ENCODE measurements around the gene NHS.
"Not testable (repeated sequence)": the region's sequence is repeated elsewhere in the genome, so short reads cannot be mapped to it uniquely, and the experiment has no call there.

The NHS gene

GRCh38 chrX:17553961-17554482 is 179.0 kb downstream of the NHS start:
- DNase-seq = no peak

GRCh38 chrX:17554914-17555313 is 179.9 kb downstream of the NHS start:
- DNase-seq = no peak

GRCh38 chrX:17555846-17556245 is 180.8 kb downstream of the NHS start:
- DNase-seq = no peak

GRCh38 chrX:17559728-17560379 is 184.9 kb downstream of the NHS start:
- DNase-seq = no peak

- no peak for DNase-seq
Observed at GRCh38 chrX:17560385-17560784, 185.4 kb downstream of the NHS start.

GRCh38 chrX:17563076-17563475 is 188.1 kb downstream of the NHS start:
- no peak for DNase-seq

- DNase-seq = no peak
Observed at GRCh38 chrX:17563515-17563914, 188.5 kb downstream of the NHS start.

- DNase-seq = no peak
Observed at GRCh38 chrX:17564689-17565409, 189.8 kb downstream of the NHS start.

GRCh38 chrX:17566740-17567139 is 191.7 kb downstream of the NHS start:
- DNase-seq = no peak

GRCh38 chrX:17567187-17567586 is 192.2 kb downstream of the NHS start:
- DNase-seq = no peak

GRCh38 chrX:17567821-17568220 is 192.8 kb downstream of the NHS start:
- DNase-seq = no peak

- not testable (repeated sequence) for DNase-seq
Observed at GRCh38 chrX:17568804-17569203, 193.8 kb downstream of the NHS start.

GRCh38 chrX:17579026-17579425 is 204.0 kb downstream of the NHS start:
- no peak for DNase-seq

GRCh38 chrX:17580539-17581152 is 205.6 kb downstream of the NHS start:
- DNase-seq = no peak

- no peak for DNase-seq
Observed at GRCh38 chrX:17581641-17582040, 206.6 kb downstream of the NHS start.

GRCh38 chrX:17584248-17584681 is 209.3 kb downstream of the NHS start:
- DNase-seq = no peak

GRCh38 chrX:17585006-17585405 is 210.0 kb downstream of the NHS start:
- no peak for DNase-seq

GRCh38 chrX:17587366-17587765 is 212.4 kb downstream of the NHS start:
- DNase-seq = no peak

GRCh38 chrX:17588303-17588702 is 213.3 kb downstream of the NHS start:
- DNase-seq = no peak

- peak; percentile 4 for DNase-seq
Observed at GRCh38 chrX:17590892-17591740, 216.1 kb downstream of the NHS start.

- DNase-seq = no peak
Observed at GRCh38 chrX:17591741-17592110, 216.7 kb downstream of the NHS start.

- DNase-seq = no peak
Observed at GRCh38 chrX:17592117-17592516, 217.1 kb downstream of the NHS start.

GRCh38 chrX:17594693-17595092 is 219.7 kb downstream of the NHS start:
- DNase-seq = no peak
